ENCODE results near the gene PLEKHH3.
A peak's percentile ranks its signal among the peaks of the same experiment; 100 is the strongest.

Gene PLEKHH3

DNA sequence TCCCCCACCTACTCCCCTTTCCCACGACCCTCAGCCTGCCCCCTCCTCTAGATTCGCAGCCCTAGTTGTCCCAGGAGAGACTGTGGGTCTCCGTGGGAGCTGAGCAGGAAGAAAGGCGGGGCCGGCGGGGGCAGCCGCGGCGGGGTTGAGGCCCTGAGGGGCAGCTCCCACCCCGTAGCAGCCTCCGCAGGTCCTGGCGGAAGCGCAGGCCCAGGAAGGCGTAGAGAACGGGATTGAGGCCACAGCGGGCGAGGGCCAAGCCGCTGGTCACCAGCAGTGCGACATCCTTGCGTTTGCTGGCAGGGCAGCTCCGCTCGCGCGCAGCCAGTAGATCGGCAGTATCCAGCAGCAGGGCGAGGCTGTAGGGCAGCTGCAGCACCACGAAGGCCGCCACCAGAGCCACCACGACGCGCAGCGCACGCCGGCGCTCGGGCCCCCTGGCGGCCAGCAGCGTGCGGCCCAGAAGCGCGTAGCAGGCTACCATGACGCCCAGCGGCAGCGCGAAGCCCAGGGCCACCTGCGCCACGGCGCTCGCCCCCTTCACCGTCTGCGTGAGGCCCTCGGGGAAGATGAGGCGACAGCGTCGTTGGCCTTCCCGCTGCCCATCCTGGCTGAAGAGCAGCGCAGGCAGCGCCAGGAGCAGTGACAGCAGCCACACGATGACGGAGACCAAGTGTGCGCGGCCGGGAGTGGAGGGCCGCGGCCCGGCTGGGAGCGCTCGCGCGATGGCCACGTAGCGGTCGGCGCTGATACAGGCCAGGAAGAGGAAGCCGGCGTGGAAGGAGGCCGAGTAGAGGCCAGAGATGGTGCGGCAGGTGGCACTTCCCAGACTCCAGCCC is 2.9 kb upstream of the PLEKHH3 start:
- TF ChIP-seq, protein P1, sequence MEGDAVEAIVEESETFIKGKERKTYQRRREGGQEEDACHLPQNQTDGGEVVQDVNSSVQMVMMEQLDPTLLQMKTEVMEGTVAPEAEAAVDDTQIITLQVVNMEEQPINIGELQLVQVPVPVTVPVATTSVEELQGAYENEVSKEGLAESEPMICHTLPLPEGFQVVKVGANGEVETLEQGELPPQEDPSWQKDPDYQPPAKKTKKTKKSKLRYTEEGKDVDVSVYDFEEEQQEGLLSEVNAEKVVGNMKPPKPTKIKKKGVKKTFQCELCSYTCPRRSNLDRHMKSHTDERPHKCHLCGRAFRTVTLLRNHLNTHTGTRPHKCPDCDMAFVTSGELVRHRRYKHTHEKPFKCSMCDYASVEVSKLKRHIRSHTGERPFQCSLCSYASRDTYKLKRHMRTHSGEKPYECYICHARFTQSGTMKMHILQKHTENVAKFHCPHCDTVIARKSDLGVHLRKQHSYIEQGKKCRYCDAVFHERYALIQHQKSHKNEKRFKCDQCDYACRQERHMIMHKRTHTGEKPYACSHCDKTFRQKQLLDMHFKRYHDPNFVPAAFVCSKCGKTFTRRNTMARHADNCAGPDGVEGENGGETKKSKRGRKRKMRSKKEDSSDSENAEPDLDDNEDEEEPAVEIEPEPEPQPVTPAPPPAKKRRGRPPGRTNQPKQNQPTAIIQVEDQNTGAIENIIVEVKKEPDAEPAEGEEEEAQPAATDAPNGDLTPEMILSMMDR (IDR thresholded peaks at IDR 0.05; ENCODE audit: extremely low read depth, missing control alignments): peak; percentile 97
- DNase-seq (ENCODE audit: low spot score): peak; percentile 89

DNA sequence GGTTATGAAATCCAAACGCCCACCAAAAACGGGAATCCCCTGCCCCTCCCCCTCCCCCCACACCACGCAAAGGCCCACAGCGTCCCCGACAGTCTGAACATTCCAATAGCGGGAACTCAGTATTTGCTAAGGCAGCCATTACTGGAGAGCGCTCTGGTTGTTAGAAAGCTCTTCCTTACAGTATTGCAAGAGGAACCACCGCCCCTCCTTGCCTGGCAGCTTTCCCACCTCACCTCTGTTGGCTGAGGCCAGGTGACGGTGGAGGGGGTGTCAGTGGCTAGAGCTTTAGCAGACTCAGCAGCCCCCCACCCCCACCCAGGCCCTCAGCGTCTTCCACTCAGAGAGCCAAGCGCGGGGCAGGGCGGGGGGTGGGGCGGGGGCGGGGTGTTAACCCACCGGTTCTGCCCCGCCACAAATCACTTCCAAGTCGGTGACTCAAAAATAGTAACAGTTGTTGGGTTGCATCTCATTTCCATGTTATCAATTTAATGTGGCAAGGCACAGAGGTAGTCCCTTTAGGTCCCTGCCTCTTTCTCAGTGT is 2.2 kb upstream of the PLEKHH3 start:
- DNase-seq (ENCODE audit: low spot score): peak; percentile 62
- TF ChIP-seq, protein P1 (IDR thresholded peaks at IDR 0.05; ENCODE audit: extremely low read depth, missing control alignments): no peak

DNA sequence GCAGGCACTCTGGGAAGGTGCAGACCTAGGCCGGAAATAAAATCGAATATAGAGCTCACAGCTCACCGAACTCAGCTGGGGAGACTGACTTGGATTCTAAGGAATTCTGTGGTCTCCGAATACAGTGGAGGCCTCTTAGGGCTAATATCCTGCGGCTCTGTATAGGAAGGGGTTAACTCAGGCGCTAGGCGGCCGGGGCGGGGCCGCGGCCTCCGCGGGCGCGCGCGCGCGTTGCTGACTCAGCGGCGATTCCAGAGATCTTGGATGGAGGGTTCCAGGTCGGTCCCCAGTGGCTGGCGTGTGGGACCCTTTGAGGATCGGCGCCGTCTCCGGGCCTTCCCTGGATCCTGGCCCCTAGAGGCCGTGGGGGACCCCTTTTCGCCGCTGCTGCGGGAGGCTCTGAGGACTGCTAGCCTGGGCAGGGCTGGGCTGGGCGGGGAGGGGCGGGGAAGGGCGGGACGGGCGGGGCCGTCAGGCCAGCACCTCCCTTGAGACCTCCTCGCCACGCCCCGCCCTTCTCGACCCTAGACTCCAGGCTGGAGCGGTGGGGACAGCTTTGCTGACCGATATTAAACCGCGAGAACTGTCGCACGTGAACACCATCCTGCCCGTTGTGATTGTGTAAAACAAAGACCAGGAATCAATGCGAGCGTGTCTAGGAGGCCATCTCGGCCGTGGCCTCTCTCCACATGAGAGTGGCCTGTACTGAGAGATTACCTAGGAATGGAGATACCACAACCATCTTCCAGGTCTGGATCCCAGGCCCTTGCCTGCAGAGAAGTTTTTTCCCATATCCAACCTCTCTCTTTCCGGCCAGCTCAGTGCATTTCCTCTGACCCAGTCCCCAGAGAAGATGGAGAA is 1.4 kb upstream of the PLEKHH3 start:
- peak; percentile 94 for DNase-seq (ENCODE audit: low spot score)
- TF ChIP-seq, protein P1 (IDR thresholded peaks at IDR 0.05; ENCODE audit: extremely low read depth, missing control alignments): no peak

DNA sequence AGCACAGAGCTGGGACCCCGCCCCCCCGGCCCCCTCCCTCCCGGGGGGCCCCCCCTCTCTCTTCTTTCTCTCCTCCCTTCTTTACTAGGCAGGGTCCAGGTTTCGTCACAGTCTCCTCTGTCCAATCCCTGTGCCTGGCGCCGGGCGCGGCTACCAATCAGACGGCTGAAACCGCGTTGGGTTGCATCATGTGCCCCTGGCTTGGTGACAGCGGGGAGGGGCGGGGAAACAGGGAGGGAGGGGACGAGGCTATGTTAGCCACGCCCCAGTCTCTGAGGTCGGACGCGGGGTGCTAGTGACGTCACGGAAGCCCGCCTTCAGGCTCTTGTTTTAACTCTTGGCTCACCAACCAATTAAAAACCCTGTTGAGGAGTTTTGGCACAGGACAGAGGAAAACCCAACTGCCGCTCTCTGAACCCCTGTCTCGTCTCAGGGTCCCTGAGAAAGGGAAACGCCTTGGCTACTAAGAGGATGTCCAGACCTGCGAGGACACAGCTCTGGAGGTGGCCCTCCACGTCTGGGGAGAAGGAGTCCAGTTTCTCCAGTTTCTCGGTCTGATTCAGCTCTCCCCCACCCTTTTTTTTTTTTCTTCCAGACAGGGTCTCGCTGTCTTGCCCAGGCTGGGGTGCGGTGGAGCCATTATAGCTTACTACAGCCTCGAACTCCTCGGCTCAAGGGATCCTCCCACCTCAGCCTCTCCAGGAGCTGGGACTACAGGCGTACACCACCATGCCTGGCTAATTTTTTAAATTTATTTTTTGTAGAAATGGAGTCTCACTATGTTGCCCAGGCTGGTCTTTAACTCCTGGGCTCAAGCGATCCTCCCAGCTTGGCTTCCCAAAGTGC is 441 bp upstream of the PLEKHH3 start:
- TF ChIP-seq, protein P1 (IDR thresholded peaks at IDR 0.05; ENCODE audit: extremely low read depth, missing control alignments): no peak
- peak; percentile 100 for DNase-seq (ENCODE audit: low spot score)

DNA sequence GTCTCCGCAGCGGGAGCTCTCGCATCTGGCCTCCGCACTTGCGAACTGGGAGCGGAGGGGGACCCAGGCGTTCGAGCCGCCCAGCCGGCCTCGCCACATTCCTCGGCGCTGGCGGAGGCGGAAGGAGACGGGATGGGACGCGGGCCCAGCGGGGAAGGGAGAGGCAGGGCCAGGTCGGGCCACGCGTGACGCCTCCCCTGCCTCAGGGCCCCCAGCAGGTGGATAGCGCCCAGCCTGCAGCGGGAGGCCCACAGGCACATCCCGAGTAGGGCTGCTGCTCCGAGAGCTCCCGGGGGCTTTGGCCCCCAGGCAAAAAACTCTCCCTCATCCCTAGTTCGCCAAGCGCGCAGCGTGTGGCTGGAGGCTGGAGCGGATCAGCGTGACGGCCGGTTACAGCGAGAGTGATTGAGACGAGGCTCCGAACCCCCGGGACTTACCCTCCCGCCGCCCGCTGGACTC is 800 bp downstream of the PLEKHH3 start:
- DNase-seq (ENCODE audit: low spot score): peak; percentile 51

DNA sequence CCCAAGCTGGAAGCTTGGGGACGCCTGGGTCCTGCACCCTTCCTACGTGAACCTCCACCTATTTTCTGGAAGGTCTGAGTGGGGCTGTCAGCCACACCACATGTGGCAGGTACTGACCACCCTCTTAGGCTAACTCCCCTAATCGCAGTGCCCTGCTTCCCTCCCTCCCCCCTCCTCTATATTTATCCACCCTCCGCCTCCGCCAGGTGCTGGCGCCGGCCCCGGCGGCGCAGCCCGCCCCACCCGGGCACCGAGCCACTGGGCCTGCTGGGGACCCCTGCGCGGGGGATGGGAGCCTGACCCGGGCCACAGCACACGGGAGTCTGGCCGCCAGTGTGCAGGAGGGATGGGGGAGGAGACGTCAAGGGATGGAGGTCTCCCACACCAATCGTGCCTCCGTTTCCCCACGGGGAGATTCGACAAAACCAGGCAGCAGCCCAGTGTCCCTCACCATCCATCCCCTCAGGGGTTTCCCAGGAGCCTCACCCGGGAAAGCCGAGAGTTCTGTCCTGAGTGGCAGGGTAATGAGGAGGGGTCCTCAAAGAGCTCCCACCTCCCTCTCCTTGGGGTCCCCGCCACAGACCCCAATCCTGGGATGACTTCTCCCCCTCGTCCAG is 1.3 kb downstream of the PLEKHH3 start:
- no peak for DNase-seq (ENCODE audit: low spot score)
- TF ChIP-seq, protein P1 (IDR thresholded peaks at IDR 0.05; ENCODE audit: extremely low read depth, missing control alignments): no peak

More for the DNA sequence above, 800 bp downstream of the PLEKHH3 start:
- TF ChIP-seq, protein P1 (IDR thresholded peaks at IDR 0.05; ENCODE audit: extremely low read depth, missing control alignments): no peak

All from GM20000 (cell line).